Measurements from ENCODE around the gene ENG. TPM values are rescaled to one million over a fixed set of nuclear protein-coding genes. Genes with fewer than 3 reads are reported as not detected.

The ENG gene
- total RNA-seq, 1 donor from 2014 or later, result 9.4 TPM

GRCh38 chr9:127818574-127818973 is 35.9 kb downstream of the ENG start:
- H3K36me3 ChIP-seq (ENCODE audit: control insufficient read depth in 3 of 3, insufficient read depth in 3 of 3, low read length in 3 of 3), result peaks cover 34 to 56% (median 55%) of the 10 kb centered on the region in 3 donors
- H3K9me3 ChIP-seq (ENCODE audit: control insufficient read depth in 3 of 3, low read length in 3 of 3), result no peaks in the 10 kb centered on the region
- no peaks in the 10 kb centered on the region for H3K27me3 ChIP-seq (ENCODE audit: control insufficient read depth in 3 of 3, insufficient read depth in 3 of 3, low read length in 3 of 3)
- peak overlapping the region; percentile 64 for H3K27ac ChIP-seq (ENCODE audit: low read depth, low read length)
- H3K4me1 ChIP-seq (ENCODE audit: control insufficient read depth in 3 of 3, insufficient read depth in 3 of 3, low read length in 3 of 3), result peaks cover 14 to 27% (median 23%) of the 10 kb centered on the region in 3 donors
- peak overlapping the region in 1 of 3 donors; percentile 60 for H3K9ac ChIP-seq (ENCODE audit: low read depth in 1 of 3, low read length in 3 of 3)
- H3K4me3 ChIP-seq (ENCODE audit: low read length in 3 of 3), result no peak overlapping the region

- Histone ChIP-seq H3K9ac (ENCODE audit: low read depth in 1 of 3, low read length in 3 of 3) (peak overlapping the region in 1 of 3 donors; percentile 60), H3K27ac (ENCODE audit: low read depth, low read length) (peak overlapping the region; percentile 64), H3K27me3 (ENCODE audit: control insufficient read depth in 3 of 3, insufficient read depth in 3 of 3, low read length in 3 of 3) (no peaks in the 10 kb centered on the region), H3K36me3 (ENCODE audit: control insufficient read depth in 3 of 3, insufficient read depth in 3 of 3, low read length in 3 of 3) (peaks cover 40 to 61% (median 61%) of the 10 kb centered on the region in 3 donors), H3K9me3 (ENCODE audit: control insufficient read depth in 3 of 3, low read length in 3 of 3) (no peaks in the 10 kb centered on the region), H3K4me1 (ENCODE audit: control insufficient read depth in 3 of 3, insufficient read depth in 3 of 3, low read length in 3 of 3) (peaks cover 14 to 27% (median 23%) of the 10 kb centered on the region in 3 donors), H3K4me3 (ENCODE audit: low read length in 3 of 3) (peak overlapping the region in 1 of 3 donors; percentile 56)
These were observed 36.5 kb downstream of the ENG start for GRCh38 chr9:127817881-127818434.

- Histone ChIP-seq H3K27me3 (ENCODE audit: control insufficient read depth in 3 of 3, insufficient read depth in 3 of 3, low read length in 3 of 3) (no peaks in the 10 kb centered on the region), H3K4me3 (ENCODE audit: low read length in 3 of 3) (no peak overlapping the region), H3K27ac (ENCODE audit: low read depth, low read length) (no peak overlapping the region), H3K36me3 (ENCODE audit: control insufficient read depth in 3 of 3, insufficient read depth in 3 of 3, low read length in 3 of 3) (peaks cover 44 to 65% (median 65%) of the 10 kb centered on the region in 3 donors), H3K9ac (ENCODE audit: low read depth in 1 of 3, low read length in 3 of 3) (peak overlapping the region in 1 of 3 donors; percentile 33), H3K9me3 (ENCODE audit: control insufficient read depth in 3 of 3, low read length in 3 of 3) (no peaks in the 10 kb centered on the region), H3K4me1 (ENCODE audit: control insufficient read depth in 3 of 3, insufficient read depth in 3 of 3, low read length in 3 of 3) (peaks cover 14 to 24% (median 23%) of the 10 kb centered on the region in 3 donors)
These were observed 37.7 kb downstream of the ENG start for GRCh38 chr9:127816728-127817127.

GRCh38 chr9:127816362-127816725 is 38.1 kb downstream of the ENG start:
- Histone ChIP-seq H3K27ac (ENCODE audit: low read depth, low read length) (no peak overlapping the region), H3K4me1 (ENCODE audit: control insufficient read depth in 3 of 3, insufficient read depth in 3 of 3, low read length in 3 of 3) (peaks cover 14 to 24% (median 23%) of the 10 kb centered on the region in 3 donors), H3K27me3 (ENCODE audit: control insufficient read depth in 3 of 3, insufficient read depth in 3 of 3, low read length in 3 of 3) (no peaks in the 10 kb centered on the region), H3K4me3 (ENCODE audit: low read length in 3 of 3) (no peak overlapping the region), H3K36me3 (ENCODE audit: control insufficient read depth in 3 of 3, insufficient read depth in 3 of 3, low read length in 3 of 3) (peaks cover 44 to 66% (median 65%) of the 10 kb centered on the region in 3 donors), H3K9ac (ENCODE audit: low read depth in 1 of 3, low read length in 3 of 3) (peak overlapping the region in 1 of 3 donors; percentile 16), H3K9me3 (ENCODE audit: control insufficient read depth in 3 of 3, low read length in 3 of 3) (no peaks in the 10 kb centered on the region)

- Histone ChIP-seq H3K9ac (ENCODE audit: low read depth in 1 of 3, low read length in 3 of 3) (peak overlapping the region in 1 of 3 donors; percentile 16), H3K9me3 (ENCODE audit: control insufficient read depth in 3 of 3, low read length in 3 of 3) (no peaks in the 10 kb centered on the region), H3K4me1 (ENCODE audit: control insufficient read depth in 3 of 3, insufficient read depth in 3 of 3, low read length in 3 of 3) (peaks cover 14 to 24% (median 23%) of the 10 kb centered on the region in 3 donors), H3K27ac (ENCODE audit: low read depth, low read length) (no peak overlapping the region), H3K36me3 (ENCODE audit: control insufficient read depth in 3 of 3, insufficient read depth in 3 of 3, low read length in 3 of 3) (peaks cover 46 to 68% (median 63%) of the 10 kb centered on the region in 3 donors), H3K27me3 (ENCODE audit: control insufficient read depth in 3 of 3, insufficient read depth in 3 of 3, low read length in 3 of 3) (no peaks in the 10 kb centered on the region), H3K4me3 (ENCODE audit: low read length in 3 of 3) (no peak overlapping the region)
These were observed 38.7 kb downstream of the ENG start for GRCh38 chr9:127815512-127816361.

GRCh38 chr9:127814619-127815511 is 39.6 kb downstream of the ENG start:
- Histone ChIP-seq H3K4me1 (ENCODE audit: control insufficient read depth in 3 of 3, insufficient read depth in 3 of 3, low read length in 3 of 3) (peaks cover 14 to 24% (median 23%) of the 10 kb centered on the region in 3 donors), H3K9ac (ENCODE audit: low read depth in 1 of 3, low read length in 3 of 3) (no peak overlapping the region), H3K27me3 (ENCODE audit: control insufficient read depth in 3 of 3, insufficient read depth in 3 of 3, low read length in 3 of 3) (no peaks in the 10 kb centered on the region), H3K9me3 (ENCODE audit: control insufficient read depth in 3 of 3, low read length in 3 of 3) (no peaks in the 10 kb centered on the region), H3K4me3 (ENCODE audit: low read length in 3 of 3) (no peak overlapping the region), H3K36me3 (ENCODE audit: control insufficient read depth in 3 of 3, insufficient read depth in 3 of 3, low read length in 3 of 3) (peaks cover 49 to 75% (median 68%) of the 10 kb centered on the region in 3 donors), H3K27ac (ENCODE audit: low read depth, low read length) (no peak overlapping the region)

- no peak overlapping the region for H3K27ac ChIP-seq (ENCODE audit: low read depth, low read length)
These were observed 40.7 kb downstream of the ENG start for GRCh38 chr9:127813686-127814226.

GRCh38 chr9:127812936-127813675 is 41.4 kb downstream of the ENG start:
- Histone ChIP-seq H3K4me3 (ENCODE audit: low read length in 3 of 3) (no peak overlapping the region), H3K27me3 (ENCODE audit: control insufficient read depth in 3 of 3, insufficient read depth in 3 of 3, low read length in 3 of 3) (no peaks in the 10 kb centered on the region), H3K36me3 (ENCODE audit: control insufficient read depth in 3 of 3, insufficient read depth in 3 of 3, low read length in 3 of 3) (peaks cover 52 to 71% (median 65%) of the 10 kb centered on the region in 3 donors), H3K9me3 (ENCODE audit: control insufficient read depth in 3 of 3, low read length in 3 of 3) (no peaks in the 10 kb centered on the region), H3K4me1 (ENCODE audit: control insufficient read depth in 3 of 3, insufficient read depth in 3 of 3, low read length in 3 of 3) (peaks cover 8 to 18% (median 17%) of the 10 kb centered on the region in 3 donors), H3K9ac (ENCODE audit: low read depth in 1 of 3, low read length in 3 of 3) (no peak overlapping the region), H3K27ac (ENCODE audit: low read depth, low read length) (no peak overlapping the region)

More at GRCh38 chr9:127813686-127814226, 40.7 kb downstream of the ENG start:
- Histone ChIP-seq H3K9ac (ENCODE audit: low read depth in 1 of 3, low read length in 3 of 3) (no peak overlapping the region), H3K4me3 (ENCODE audit: low read length in 3 of 3) (no peak overlapping the region), H3K9me3 (ENCODE audit: control insufficient read depth in 3 of 3, low read length in 3 of 3) (no peaks in the 10 kb centered on the region), H3K4me1 (ENCODE audit: control insufficient read depth in 3 of 3, insufficient read depth in 3 of 3, low read length in 3 of 3) (peaks cover 14 to 24% (median 23%) of the 10 kb centered on the region in 3 donors), H3K27me3 (ENCODE audit: control insufficient read depth in 3 of 3, insufficient read depth in 3 of 3, low read length in 3 of 3) (no peaks in the 10 kb centered on the region), H3K36me3 (ENCODE audit: control insufficient read depth in 3 of 3, insufficient read depth in 3 of 3, low read length in 3 of 3) (peaks cover 48 to 71% (median 65%) of the 10 kb centered on the region in 3 donors)

GRCh38 chr9:127812011-127812410 is 42.4 kb downstream of the ENG start:
- Histone ChIP-seq H3K36me3 (ENCODE audit: control insufficient read depth in 3 of 3, insufficient read depth in 3 of 3, low read length in 3 of 3) (peaks cover 63 to 73% (median 65%) of the 10 kb centered on the region in 3 donors), H3K27me3 (ENCODE audit: control insufficient read depth in 3 of 3, insufficient read depth in 3 of 3, low read length in 3 of 3) (no peaks in the 10 kb centered on the region), H3K27ac (ENCODE audit: low read depth, low read length) (no peak overlapping the region)

More at GRCh38 chr9:127812011-127812410, 42.4 kb downstream of the ENG start:
- no peaks in the 10 kb centered on the region for H3K9me3 ChIP-seq (ENCODE audit: control insufficient read depth in 3 of 3, low read length in 3 of 3)
- H3K4me3 ChIP-seq (ENCODE audit: low read length in 3 of 3), result no peak overlapping the region
- no peak overlapping the region for H3K9ac ChIP-seq (ENCODE audit: low read depth in 1 of 3, low read length in 3 of 3)
- H3K4me1 ChIP-seq (ENCODE audit: control insufficient read depth in 3 of 3, insufficient read depth in 3 of 3, low read length in 3 of 3), result peaks cover 4 to 9% (median 8%) of the 10 kb centered on the region in 3 donors

Data from skeletal muscle tissue (tissue), 4 donors.